PC-3 (cell line): Measurements from ENCODE around the gene SORBS2. TPM values are rescaled to one million over a fixed set of nuclear protein-coding genes. Genes with fewer than 3 reads are reported as not detected.
A peak's percentile ranks its signal among the peaks of the same experiment; 100 is the strongest.

Experiments
- ATAC-seq: fragments of 200-7000 bp; cut with Tn5 transposase; 2 replicates; pipeline ENCODE4 v1.9.1; 2020; ENCODE audit warnings: mild to moderate bottlenecking, moderate library complexity
- BruUV-seq: library from RNA; stranded (reverse); fragments of 400-500 nt; replicated peaks from 2 replicates; lab custom pipeline; 2021; lab: Mats Ljungman, UMichigan
- CTCF ChIA-PET: fragments of 300-600 bp; sonication (Branson Sonifier 250); formaldehyde crosslinking; loops from one replicate; lab custom pipeline; 2022; ENCODE audit warnings: antibody characterized with exemption; lab: Charles Lee
- POLR2A ChIA-PET: fragments of 300-600 bp; sonication (Branson Sonifier 250); formaldehyde crosslinking; loops from one replicate; lab custom pipeline; 2022; ENCODE audit warnings: antibody characterized with exemption; ENCODE audit not compliant: unreplicated experiment; lab: Charles Lee
- DNase-seq: peaks from one replicate; pipeline ENCODE4 v3.0.0-alpha.2; 2015
- H2AFZ ChIP-seq: fragments of 300-600 bp; sonication (generic); 2 replicates; pipeline ENCODE4 v1.6.0; 2016; ENCODE audit warnings: antibody characterized with exemption, low read length
- H3F3A ChIP-seq: fragments of 300-600 bp; sonication (generic); one replicate; pipeline ENCODE4 v1.6.0; 2017; ENCODE audit warnings: antibody characterized with exemption, low read length, control low read depth, mild to moderate bottlenecking; ENCODE audit not compliant: unreplicated experiment
- H3K27ac ChIP-seq: fragments of 300-600 bp; sonication (generic); 2 replicates; pipeline ENCODE4 v1.5.1; 2016; ENCODE audit warnings: mild to moderate bottlenecking, low read length
- H3K27me3 ChIP-seq: fragments of 300-600 bp; sonication (generic); 2 replicates; pipeline ENCODE4 v1.6.1; 2016; ENCODE audit warnings: low read length, mixed read lengths
- H3K36me3 ChIP-seq: fragments of 300-600 bp; sonication (generic); 2 replicates; pipeline ENCODE4 v1.6.1; 2016; ENCODE audit warnings: low read depth, mixed run types, low read length, mixed read lengths
- H3K4me1 ChIP-seq: fragments of 300-600 bp; sonication (generic); 2 replicates; pipeline ENCODE4 v1.5.1; 2016; ENCODE audit warnings: low read length; ENCODE audit not compliant: insufficient read depth
- H3K4me2 ChIP-seq: fragments of 300-600 bp; sonication (generic); 2 replicates; pipeline ENCODE4 v1.6.0; 2016; ENCODE audit warnings: low read length
- H3K4me3 ChIP-seq: fragments of 300-600 bp; sonication (generic); 2 replicates; pipeline ENCODE4 v1.5.1; 2016; ENCODE audit warnings: mild to moderate bottlenecking, low read length, mixed read lengths
- H3K79me2 ChIP-seq: fragments of 300-600 bp; sonication (generic); 2 replicates; pipeline ENCODE4 v1.6.1; 2017; ENCODE audit warnings: low read length, mixed read lengths
- H3K9ac ChIP-seq: fragments of 300-600 bp; sonication (generic); 2 replicates; pipeline ENCODE4 v1.6.0; 2016; ENCODE audit warnings: mild to moderate bottlenecking, low read length
- H3K9me2 ChIP-seq: fragments of 300-600 bp; sonication (generic); replicated peaks from 2 replicates; pipeline ENCODE4 v1.6.1; 2016; ENCODE audit warnings: mixed run types, low read length, mixed read lengths
- H3K9me3 ChIP-seq: fragments of 300-600 bp; sonication (generic); 2 replicates; pipeline ENCODE4 v1.6.1; 2016; ENCODE audit warnings: low read length, mixed read lengths
- H4K20me1 ChIP-seq: fragments of 300-600 bp; sonication (generic); 2 replicates; pipeline ENCODE4 v1.6.1; 2016; ENCODE audit warnings: low read length, mixed read lengths
- EZH2 ChIP-seq: fragments of 300-600 bp; sonication (generic); IDR thresholded peaks from one replicate; pipeline ENCODE4 v1.6.1; 2017; ENCODE audit warnings: antibody characterized with exemption, mild to moderate bottlenecking, low read length; ENCODE audit not compliant: unreplicated experiment
- EZH2phosphoT487 ChIP-seq: fragments of 300-600 bp; sonication (generic); IDR thresholded peaks from 2 replicates; pipeline ENCODE4 v1.6.1; 2018; ENCODE audit warnings: mild to moderate bottlenecking, antibody characterized with exemption, low read length, borderline replicate concordance
- intact Hi-C: fragments of 100-400 bp; cut with micrococcal nuclease; formaldehyde crosslinking; loops from 2 replicates; pipeline ENCODE4 v1.9.0; 2023
- total RNA-seq: library from RNA; depleted of rRNA; stranded (reverse); fragments of >200 nt; gene quantifications from 2 replicates; pipeline ENCODE4 v1.2.3, GENCODE V29; 2014
- TF ChIP-seq, protein P1 (sequence below): fragments of 300-600 bp; sonication (generic); conservative IDR thresholded peaks from 2 replicates; pipeline ENCODE4 v1.5.1; 2017; ENCODE audit warnings: antibody characterized with exemption, low read depth, mild to moderate bottlenecking, low read length

SORBS2 gene
- total RNA-seq, 1 experiment from 2014 or later = 3.6 TPM

DNA sequence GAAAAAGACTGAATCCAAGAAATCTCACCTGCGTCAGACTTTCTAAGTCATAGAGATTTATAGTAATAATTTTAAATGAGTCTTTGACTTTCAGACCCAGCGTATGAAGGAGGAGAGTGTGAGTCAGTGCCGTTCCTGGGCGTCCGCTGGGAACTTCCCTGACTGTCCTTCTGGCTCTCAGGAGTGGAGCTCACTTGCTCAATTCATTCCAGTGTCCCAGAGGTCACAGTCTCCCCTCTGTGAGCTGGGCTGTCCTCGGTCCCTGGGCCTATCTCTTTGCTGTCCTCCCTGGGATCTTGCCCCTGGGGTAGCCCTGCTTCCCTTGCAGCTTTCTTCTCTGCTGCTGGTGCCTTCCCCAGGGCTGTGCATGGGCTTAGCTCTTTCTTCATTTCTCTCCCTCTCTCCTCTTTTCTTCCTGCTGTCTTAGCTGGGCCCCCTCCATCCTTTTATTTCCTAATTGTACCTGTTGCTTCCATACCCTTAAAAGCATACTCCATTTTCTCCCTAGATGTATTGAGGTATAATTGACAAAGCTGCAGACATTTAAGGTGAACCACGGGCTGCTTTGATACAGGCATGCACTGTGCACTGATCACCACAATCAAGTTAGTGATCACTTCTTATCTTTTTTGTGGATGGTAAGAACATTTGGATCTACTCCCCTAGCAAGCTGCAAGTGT is 11.6 kb downstream of the SORBS2 start:
- H3K79me2 ChIP-seq = no peaks in the 10 kb centered on the region
- ATAC-seq (no peak), DNase-seq (no peak)
- BruUV-seq = no TSS peak
- H4K20me1 ChIP-seq = no peaks in the 10 kb centered on the region
- no peaks in the 10 kb centered on the region for H3K9me2 ChIP-seq
- H3K27ac ChIP-seq = no peak overlapping the region
- ChIA-PET POLR2A (no interaction called here), CTCF (no interaction called here)
- no peak overlapping the region for H3K9ac ChIP-seq
- H3K36me3 ChIP-seq = no peaks in the 10 kb centered on the region
- intact Hi-C loops = no loop called here
- H3K4me2 ChIP-seq = no peak overlapping the region
- no peaks in the 10 kb centered on the region for H3F3A ChIP-seq
- no peaks in the 10 kb centered on the region for H3K27me3 ChIP-seq
- H3K4me3 ChIP-seq = no peak overlapping the region
- H2AFZ ChIP-seq = no peak overlapping the region
- H3K9me3 ChIP-seq = no peaks in the 10 kb centered on the region
- TF ChIP-seq EZH2phosphoT487 (no peak), EZH2 (no peak)
- TF ChIP-seq, protein P1, sequence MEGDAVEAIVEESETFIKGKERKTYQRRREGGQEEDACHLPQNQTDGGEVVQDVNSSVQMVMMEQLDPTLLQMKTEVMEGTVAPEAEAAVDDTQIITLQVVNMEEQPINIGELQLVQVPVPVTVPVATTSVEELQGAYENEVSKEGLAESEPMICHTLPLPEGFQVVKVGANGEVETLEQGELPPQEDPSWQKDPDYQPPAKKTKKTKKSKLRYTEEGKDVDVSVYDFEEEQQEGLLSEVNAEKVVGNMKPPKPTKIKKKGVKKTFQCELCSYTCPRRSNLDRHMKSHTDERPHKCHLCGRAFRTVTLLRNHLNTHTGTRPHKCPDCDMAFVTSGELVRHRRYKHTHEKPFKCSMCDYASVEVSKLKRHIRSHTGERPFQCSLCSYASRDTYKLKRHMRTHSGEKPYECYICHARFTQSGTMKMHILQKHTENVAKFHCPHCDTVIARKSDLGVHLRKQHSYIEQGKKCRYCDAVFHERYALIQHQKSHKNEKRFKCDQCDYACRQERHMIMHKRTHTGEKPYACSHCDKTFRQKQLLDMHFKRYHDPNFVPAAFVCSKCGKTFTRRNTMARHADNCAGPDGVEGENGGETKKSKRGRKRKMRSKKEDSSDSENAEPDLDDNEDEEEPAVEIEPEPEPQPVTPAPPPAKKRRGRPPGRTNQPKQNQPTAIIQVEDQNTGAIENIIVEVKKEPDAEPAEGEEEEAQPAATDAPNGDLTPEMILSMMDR = no peak
- H3K4me1 ChIP-seq = no peaks in the 10 kb centered on the region

DNA sequence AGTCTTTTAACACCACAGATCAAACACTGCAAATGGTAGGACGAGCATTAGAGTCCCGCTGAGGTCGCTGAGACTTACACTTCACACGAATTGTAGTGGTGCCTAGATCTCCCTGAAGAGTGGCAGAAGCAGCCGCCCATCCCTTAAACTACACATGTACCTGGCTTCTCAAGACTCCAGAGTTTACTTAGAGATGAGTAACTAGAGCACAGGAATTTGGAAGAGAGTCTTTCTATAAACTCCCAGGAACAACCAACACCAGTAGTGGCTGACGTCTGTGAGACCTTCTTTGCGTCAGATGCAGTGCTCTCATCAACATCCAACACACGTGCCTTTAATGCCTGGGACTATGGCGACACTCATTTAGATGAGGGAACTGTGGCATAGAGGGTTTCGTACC is 12.6 kb downstream of the SORBS2 start:
- Histone ChIP-seq H4K20me1 (no peaks in the 10 kb centered on the region), H3K36me3 (no peaks in the 10 kb centered on the region)
- peak; percentile 37; the same call in 1 of the 2 replicates for ATAC-seq

More for the DNA sequence above, 12.6 kb downstream of the SORBS2 start:
- CTCF ChIA-PET = no interaction called here
- Histone ChIP-seq H2AFZ (no peak overlapping the region), H3K79me2 (no peaks in the 10 kb centered on the region), H3K9ac (no peak overlapping the region), H3K9me2 (no peaks in the 10 kb centered on the region), H3K27ac (no peak overlapping the region), H3K4me1 (no peaks in the 10 kb centered on the region), H3F3A (no peaks in the 10 kb centered on the region), H3K4me3 (no peak overlapping the region), H3K27me3 (no peaks in the 10 kb centered on the region), H3K9me3 (no peaks in the 10 kb centered on the region), H3K4me2 (no peak overlapping the region)
- no TSS peak for BruUV-seq
- DNase-seq = peak; percentile 16
- intact Hi-C loops = no loop called here
- POLR2A ChIA-PET = no interaction called here
- no peak for TF ChIP-seq EZH2phosphoT487
- TF ChIP-seq, protein P1 = no peak
- no peak for TF ChIP-seq EZH2
